ENCODE data around the gene COL27A1. TPM values are rescaled to one million over a fixed set of nuclear protein-coding genes. Genes with fewer than 3 reads are reported as not detected.

COL27A1 gene
- total RNA-seq, 2 experiments from 2014 or later, result 0.87 to 1.2 TPM

DNA sequence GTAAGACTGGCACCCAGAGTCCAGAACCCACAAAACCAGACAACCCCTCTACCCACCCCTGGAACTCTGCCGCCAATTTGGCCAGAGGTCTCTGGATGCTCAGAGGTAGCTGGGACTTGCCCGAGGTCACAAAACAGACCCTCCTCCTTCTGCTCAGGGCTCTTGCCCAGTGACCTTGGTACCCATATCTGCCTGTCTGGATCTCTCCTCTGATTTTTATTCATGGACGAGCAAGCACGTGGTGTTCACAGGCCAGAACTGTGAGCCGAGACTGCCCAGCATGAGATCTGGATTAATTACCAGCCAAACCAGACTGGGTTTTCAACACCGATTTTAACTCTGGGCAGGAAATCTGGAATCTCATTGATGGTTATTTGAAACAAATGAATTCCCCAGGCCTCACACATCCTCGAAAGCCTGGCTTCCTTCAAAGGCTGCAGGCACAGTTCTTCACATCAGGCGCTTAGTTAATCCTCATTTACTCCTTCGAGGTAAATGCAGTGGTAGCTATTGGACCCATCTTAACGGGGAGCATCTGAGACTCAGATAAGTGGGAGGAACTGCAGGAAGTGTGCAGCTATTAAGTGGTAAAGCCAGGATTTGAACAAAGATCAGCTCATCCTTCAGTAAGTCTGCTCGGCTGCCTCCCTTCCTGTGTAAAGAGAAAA is 21.4 kb downstream of the COL27A1 start:
- Mint-ChIP-seq H3K27ac (no peak overlapping the region), H3K36me3 (ENCODE audit: low read depth) (no peaks in the 10 kb centered on the region), H3K9me3 (no peaks in the 10 kb centered on the region), H3K4me1 (ENCODE audit: low read depth) (no peaks in the 10 kb centered on the region), H3K27me3 (peaks cover 4% of the 10 kb centered on the region), H3K4me3 (no peak overlapping the region)
- no peaks in the 10 kb centered on the region for H3K27me3 ChIP-seq (ENCODE audit: control insufficient read depth in 1 of 2, insufficient read depth in 2 of 2, low read length in 2 of 2)
- no peak for TF ChIP-seq CTCF (IDR thresholded peaks at IDR 0.05)
- no peak overlapping the region for H3K4me3 ChIP-seq (ENCODE audit: low read length)
- intact Hi-C loops (cut with DNase I, micrococcal nuclease), result no loop called here
- DNase-seq (no peak), ATAC-seq (ENCODE audit: poor library complexity) (no peak)
- H3K9me3 ChIP-seq (ENCODE audit: control insufficient read depth in 1 of 2, insufficient read depth in 1 of 2, low read length in 2 of 2), result no peaks in the 10 kb centered on the region
- no peak overlapping the region for H3K27ac ChIP-seq (ENCODE audit: low read depth in 1 of 2, low read length in 2 of 2)
- H3K36me3 ChIP-seq (ENCODE audit: insufficient read depth, low read length), result no peaks in the 10 kb centered on the region
- CTCF ChIA-PET, result no interaction called here
- POLR2A ChIA-PET, result no interaction called here
- no peaks in the 10 kb centered on the region for H3K4me1 ChIP-seq (ENCODE audit: insufficient read depth, low read length)

DNA sequence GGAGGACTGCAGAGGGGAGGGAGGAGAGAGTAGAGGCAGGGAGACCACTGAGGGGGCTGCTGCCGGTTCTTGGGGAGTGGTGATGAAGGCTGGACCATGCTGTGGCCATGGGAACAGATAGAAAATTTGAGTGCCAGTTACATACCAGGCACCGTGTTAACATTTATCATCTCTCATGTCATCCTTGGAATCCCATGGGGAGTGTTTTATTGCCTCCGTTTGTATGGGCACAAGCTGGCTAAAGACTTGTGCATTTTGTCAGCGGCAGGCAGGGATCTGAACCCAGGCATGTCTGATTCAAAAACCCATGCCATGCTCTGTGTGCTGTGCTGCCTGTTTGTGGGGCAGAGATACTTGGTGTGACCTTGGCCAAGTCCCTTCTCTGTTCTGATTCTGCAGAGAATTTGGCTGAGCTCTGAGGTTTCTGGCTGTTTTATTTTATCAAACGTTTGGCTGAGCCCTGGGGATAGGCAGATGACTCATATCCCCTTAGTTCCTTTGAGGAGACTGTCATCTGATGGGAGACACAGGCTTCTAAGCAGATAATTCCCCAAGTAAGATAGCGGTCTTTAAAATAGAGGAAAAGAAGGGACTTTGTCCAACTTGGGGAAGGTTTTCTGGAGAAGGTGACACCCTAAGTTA is 22.2 kb downstream of the COL27A1 start:
- Histone ChIP-seq H3K4me1 (ENCODE audit: insufficient read depth, low read length) (no peaks in the 10 kb centered on the region), H3K27ac (ENCODE audit: low read depth in 1 of 2, low read length in 2 of 2) (no peak overlapping the region), H3K9me3 (ENCODE audit: control insufficient read depth in 1 of 2, insufficient read depth in 1 of 2, low read length in 2 of 2) (no peaks in the 10 kb centered on the region), H3K36me3 (ENCODE audit: insufficient read depth, low read length) (no peaks in the 10 kb centered on the region), H3K27me3 (ENCODE audit: control insufficient read depth in 1 of 2, insufficient read depth in 2 of 2, low read length in 2 of 2) (no peaks in the 10 kb centered on the region), H3K4me3 (ENCODE audit: low read length) (no peak overlapping the region)
- DNase-seq (no peak), ATAC-seq (ENCODE audit: poor library complexity) (no peak)
- H3K36me3 Mint-ChIP-seq (ENCODE audit: low read depth), result no peaks in the 10 kb centered on the region
- no peak for TF ChIP-seq CTCF (IDR thresholded peaks at IDR 0.05)
- POLR2A ChIA-PET, result no interaction called here
- no peaks in the 10 kb centered on the region for H3K9me3 Mint-ChIP-seq
- no peak overlapping the region for H3K27ac Mint-ChIP-seq
- CTCF ChIA-PET, result no interaction called here
- intact Hi-C loops (cut with DNase I, micrococcal nuclease), result no loop called here
- H3K4me1 Mint-ChIP-seq (ENCODE audit: low read depth), result no peaks in the 10 kb centered on the region
- H3K4me3 Mint-ChIP-seq, result no peak overlapping the region
- peaks cover 4% of the 10 kb centered on the region for H3K27me3 Mint-ChIP-seq

- H3K36me3 Mint-ChIP-seq (ENCODE audit: low read depth), result no peaks in the 10 kb centered on the region
Measured at GRCh38 chr9:114178076-114178475, 22.7 kb downstream of the COL27A1 start.

More at GRCh38 chr9:114178076-114178475, 22.7 kb downstream of the COL27A1 start:
- ChIA-PET CTCF (no interaction called here), POLR2A (no interaction called here)
- intact Hi-C loops (cut with DNase I, micrococcal nuclease), result no loop called here
- Histone ChIP-seq H3K4me1 (ENCODE audit: insufficient read depth, low read length) (no peaks in the 10 kb centered on the region), H3K27me3 (ENCODE audit: control insufficient read depth in 1 of 2, insufficient read depth in 2 of 2, low read length in 2 of 2) (no peaks in the 10 kb centered on the region), H3K4me3 (ENCODE audit: low read length) (no peak overlapping the region), H3K36me3 (ENCODE audit: insufficient read depth, low read length) (no peaks in the 10 kb centered on the region), H3K27ac (ENCODE audit: low read depth in 1 of 2, low read length in 2 of 2) (no peak overlapping the region), H3K9me3 (ENCODE audit: control insufficient read depth in 1 of 2, insufficient read depth in 1 of 2, low read length in 2 of 2) (no peaks in the 10 kb centered on the region)
- DNase-seq, result no peak
- H3K27me3 Mint-ChIP-seq, result peaks cover 4% of the 10 kb centered on the region
- H3K4me3 Mint-ChIP-seq, result no peak overlapping the region
- TF ChIP-seq CTCF (IDR thresholded peaks at IDR 0.05), result no peak
- ATAC-seq (ENCODE audit: poor library complexity), result no peak
- H3K27ac Mint-ChIP-seq, result no peak overlapping the region
- H3K4me1 Mint-ChIP-seq (ENCODE audit: low read depth), result no peaks in the 10 kb centered on the region
- H3K9me3 Mint-ChIP-seq, result no peaks in the 10 kb centered on the region
